A549 (cell line): Measurements from ENCODE around the gene GRAMD2A. TPM values are rescaled to one million over a fixed set of nuclear protein-coding genes. Genes with fewer than 3 reads are reported as not detected.

Experiments used
- ATAC-seq, 2 experiments: fragments of 200-7000 bp in 1 of 2; fragments of >200 bp in 1 of 2; cut with Nextera tagmentation in 1 of 2; cut with Tn5 transposase in 1 of 2; 3 replicates each; pipeline versions ENCODE4 v1.8.0 to v1.9.1; 2018 to 2020; ENCODE audit warnings: mild to moderate bottlenecking in 1 of 2, moderate library complexity in 1 of 2
- CTCF ChIA-PET: fragments of 300-600 bp; sonication (Branson Sonifier 250); formaldehyde crosslinking; extraction: SDS; loops from one replicate; lab custom pipeline; 2021; ENCODE audit warnings: antibody characterized with exemption, inconsistent platforms; lab: Yijun Ruan, JAX
- POLR2A ChIA-PET: fragments of 350-600 bp; formaldehyde crosslinking; extraction: SDS; loops from one replicate; lab custom pipeline; 2021; ENCODE audit warnings: antibody characterized with exemption, inconsistent platforms; lab: Yijun Ruan, JAX
- DNase-seq, 2 experiments: peaks; one replicate each; pipeline versions ENCODE4 v3.0.0 to v3.0.0-alpha.2; 2011 to 2016; ENCODE audit warnings: low read depth in 1 of 2, low spot score in 1 of 2
- FAIRE-seq: peaks from 2 replicates; lab custom pipeline; 2011; peaks lifted over from hg19 to GRCh38; lab: Jason Lieb, UNC
- H3K27ac ChIP-seq, 2 experiments: fragments of >200 bp; sonication (Bioruptor Twin); formaldehyde crosslinking; 3 replicates each; pipeline ENCODE4 v1.5.1; 2016 to 2017
- H3K4me1 ChIP-seq: fragments of >200 bp; sonication (Bioruptor Twin); formaldehyde crosslinking; 3 replicates; pipeline ENCODE4 v1.6.1; 2016
- H3K4me2 ChIP-seq: fragments of >200 bp; sonication (Bioruptor Twin); formaldehyde crosslinking; 3 replicates; pipeline ENCODE4 v1.6.1; 2016
- H3K4me3 ChIP-seq: fragments of >200 bp; sonication (Bioruptor Twin); formaldehyde crosslinking; 3 replicates; pipeline ENCODE4 v1.5.1; 2016
- H3K9me3 ChIP-seq: fragments of >200 bp; sonication (Bioruptor Twin); formaldehyde crosslinking; 3 replicates; pipeline ENCODE4 v1.6.1; 2016
- CBX2 ChIP-seq: fragments of 200-600 bp; sonication (generic); IDR thresholded peaks from 2 replicates; pipeline ENCODE4 v1.6.1; 2016; ENCODE audit warnings: low read depth, mild to moderate bottlenecking, borderline replicate concordance
- CBX8 ChIP-seq: fragments of 200-600 bp; sonication (generic); IDR thresholded peaks from 2 replicates; pipeline ENCODE4 v1.6.1; 2016
- CHD2 ChIP-seq: fragments of 150-350 bp; IDR thresholded peaks from 2 replicates; pipeline ENCODE4 v1.6.1; 2014; ENCODE audit warnings: low read length; ENCODE audit not compliant: partially characterized antibody
- EHMT2 ChIP-seq: fragments of 200-600 bp; sonication (generic); IDR thresholded peaks from 2 replicates; pipeline ENCODE4 v1.6.1; 2016; ENCODE audit warnings: antibody characterized with exemption, low read depth, mild to moderate bottlenecking, moderate library complexity
- EP300 ChIP-seq, 2 experiments: fragments of >200 bp; sonication (Bioruptor Twin); formaldehyde crosslinking; IDR thresholded peaks; 2 replicates in 1 of 2; 3 replicates in 1 of 2; pipeline ENCODE4 v1.6.1; 2016 to 2017
- ESRRA ChIP-seq: fragments of 150-350 bp; IDR thresholded peaks from 2 replicates; pipeline ENCODE4 v1.6.1; 2014; ENCODE audit warnings: mild to moderate bottlenecking, low read length, borderline replicate concordance
- FOSL2 ChIP-seq, 2 experiments: fragments of 450-650 bp in 1 of 2; fragments of >200 bp in 1 of 2; sonication (Bioruptor Twin) in 1 of 2; formaldehyde crosslinking; IDR thresholded peaks; 2 replicates each; pipeline versions ENCODE4 v1.5.0 to v1.6.1; 2016 to 2020; ENCODE audit warnings: mild to moderate bottlenecking in 1 of 2, moderate library complexity in 1 of 2
- FOXS1 ChIP-seq: fragments of 250-450 bp; sonication (Bioruptor Pico); IDR thresholded peaks from 2 replicates; pipeline ENCODE4 v1.5.0; 2020; ENCODE audit warnings: mild to moderate bottlenecking, moderate library complexity
- GATA3 ChIP-seq: IDR thresholded peaks from 2 replicates; pipeline ENCODE4 v1.6.1; 2012; ENCODE audit warnings: borderline replicate concordance
- HOXA7 ChIP-seq: fragments of 250-450 bp; sonication (Bioruptor Pico); IDR thresholded peaks from 2 replicates; pipeline ENCODE4 v1.5.0; 2020; ENCODE audit warnings: mild to moderate bottlenecking, moderate library complexity
- HOXB5 ChIP-seq: fragments of 250-450 bp; sonication (Bioruptor Pico); IDR thresholded peaks from 2 replicates; pipeline ENCODE4 v1.5.0; 2020; ENCODE audit warnings: mild to moderate bottlenecking, moderate library complexity
- JUNB ChIP-seq: fragments of >200 bp; sonication (Bioruptor Twin); formaldehyde crosslinking; IDR thresholded peaks from 2 replicates; pipeline ENCODE4 v1.6.1; 2016
- KDM1A ChIP-seq: fragments of 200-600 bp; sonication (generic); IDR thresholded peaks from 2 replicates; pipeline ENCODE4 v1.6.1; 2016; ENCODE audit warnings: low read depth, mild to moderate bottlenecking
- RARB ChIP-seq: fragments of 250-450 bp; sonication (Bioruptor Pico); IDR thresholded peaks from 2 replicates; pipeline ENCODE4 v1.8.0; 2021; ENCODE audit warnings: mild to moderate bottlenecking, moderate library complexity
- RFX5 ChIP-seq: fragments of 450-650 bp; IDR thresholded peaks from 2 replicates; pipeline ENCODE4 v1.7.1; 2014; ENCODE audit warnings: antibody characterized with exemption, mild to moderate bottlenecking, moderate library complexity
- RNF2 ChIP-seq: fragments of 200-600 bp; sonication (generic); IDR thresholded peaks from 2 replicates; pipeline ENCODE4 v1.6.1; 2016; ENCODE audit warnings: low read depth, mild to moderate bottlenecking, antibody characterized with exemption, moderate library complexity, borderline replicate concordance
- SMC3 ChIP-seq: fragments of >200 bp; sonication (Bioruptor Twin); formaldehyde crosslinking; IDR thresholded peaks from 3 replicates; pipeline ENCODE4 v1.6.1; 2018; ENCODE audit warnings: inconsistent platforms
- ZFP36 ChIP-seq: fragments of 450-650 bp; IDR thresholded peaks from 2 replicates; pipeline ENCODE4 v1.6.1; 2014; ENCODE audit warnings: borderline replicate concordance; ENCODE audit not compliant: partially characterized antibody
- ZNF302 ChIP-seq: fragments of 250-450 bp; sonication (Bioruptor Pico); IDR thresholded peaks from 2 replicates; pipeline ENCODE4 v1.9.0; 2021; ENCODE audit warnings: inconsistent platforms, mild to moderate bottlenecking, moderate library complexity
- ZSCAN20 ChIP-seq: fragments of 250-450 bp; sonication (Bioruptor Pico); IDR thresholded peaks from 2 replicates; pipeline ENCODE4 v1.8.0; 2022; ENCODE audit warnings: mild to moderate bottlenecking, moderate library complexity
- WGBS: methylation state at CpG from one replicate; pipeline ENCODE4 v1.1.6; 2017; ENCODE audit errors: missing lambda C conversion rate; 5-methylcytosine and 5-hydroxymethylcytosine counted together
- polyA plus RNA-seq, 4 experiments: library from polyadenylated mRNA; depleted of rRNA in 3 of 4; stranded (reverse); fragments of >200 nt; fragmentation: RNase III in 1 of 4; extraction: RNeasy Plus Mini Kit Qiagen cat#74134 plus additional on column Dnase treatment in 1 of 4; gene quantifications; 2 replicates in 3 of 4; 3 replicates in 1 of 4; pipeline ENCODE4 v1.2.3, GENCODE V29; 2011 to 2017
- TF ChIP-seq, protein P1 (sequence below): IDR thresholded peaks from 2 replicates; pipeline ENCODE4 v1.6.1; 2012; ENCODE audit warnings: low read depth, borderline replicate concordance
- TF ChIP-seq, protein P2 (sequence below): fragments of >200 bp; sonication (Bioruptor Twin); formaldehyde crosslinking; IDR thresholded peaks from 3 replicates; pipeline ENCODE4 v1.6.1; 2016
- TF ChIP-seq, protein P3 (sequence below): fragments of 450-650 bp; IDR thresholded peaks from 2 replicates; pipeline ENCODE4 v1.6.1; 2014; ENCODE audit warnings: antibody characterized with exemption
- TF ChIP-seq, protein P4 (sequence below): fragments of 250-450 bp; sonication (Bioruptor Pico); IDR thresholded peaks from 2 replicates; pipeline ENCODE4 v1.5.0; 2021; ENCODE audit warnings: mild to moderate bottlenecking, moderate library complexity, borderline replicate concordance

The GRAMD2A gene
- polyA plus RNA-seq, 2 of the 4 experiments (the other 2 are of a cell fraction): 0.41 TPM; not detected in 1

DNA sequence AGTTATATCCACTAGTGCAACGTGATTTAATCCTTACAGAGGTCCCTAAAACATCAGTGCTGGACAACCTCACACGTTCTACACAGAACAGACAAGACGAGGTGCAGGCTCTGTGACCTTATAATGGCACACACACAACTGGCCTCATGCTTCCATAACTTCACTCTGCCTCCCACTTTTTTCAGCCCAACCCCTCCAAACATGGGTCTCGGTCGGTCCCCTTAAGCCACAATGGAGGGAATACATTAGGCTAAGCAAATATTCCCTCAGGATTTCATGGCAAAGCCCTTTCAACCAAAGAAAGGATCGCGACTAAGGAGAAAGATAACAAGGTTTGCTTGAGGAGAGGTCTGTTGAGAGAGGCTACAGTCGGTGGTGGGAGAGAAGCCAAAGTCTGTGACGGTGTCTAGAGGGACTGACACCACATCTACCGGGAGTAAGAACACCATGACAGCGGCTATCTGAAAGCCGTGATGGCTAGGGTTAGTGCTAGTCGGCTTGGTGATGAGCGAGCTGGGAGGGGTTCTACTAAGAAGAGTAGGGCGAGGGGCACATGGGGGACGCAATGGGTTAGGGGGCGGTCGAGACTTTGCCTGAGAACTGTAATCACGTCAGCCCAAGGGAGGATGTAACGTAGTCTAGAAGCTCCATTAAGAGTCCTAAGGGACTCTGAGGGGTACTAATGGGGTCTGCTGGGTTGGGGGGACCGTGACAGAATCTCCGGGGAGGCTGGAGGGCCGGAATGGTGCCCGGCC is 80.7 kb downstream of the GRAMD2A start:
- Histone ChIP-seq H3K4me1 (peaks cover 40% of the 10 kb centered on the region), H3K9me3 (no peaks in the 10 kb centered on the region), H3K4me2 (peak overlapping the region; percentile 95), H3K27ac (peak overlapping the region; percentile 90 to 94), H3K4me3 (peak overlapping the region; percentile 79)
- WGBS: 6% methylated on average over 23 of the region's 24 CpGs
- FAIRE-seq (peak; percentile 18), ATAC-seq (peak; percentile 36), DNase-seq (peak; percentile 28 to 34)
- POLR2A ChIA-PET: interaction anchor here (2.0 kb wide), 1 partner anchor 110 kb away, joined by 6 read pairs; no protein-coding TSS in a partner anchor
- CTCF ChIA-PET: interaction anchor here (2.4 kb wide), 1 partner anchor 40 kb away, joined by 9 read pairs; no protein-coding TSS in a partner anchor
- no peak for TF ChIP-seq RFX5
- TF ChIP-seq ZFP36: no peak
- TF ChIP-seq RARB (CRISPR knock-in tag): no peak
- TF ChIP-seq EHMT2: no peak
- TF ChIP-seq CHD2: no peak
- TF ChIP-seq RNF2: no peak
- no peak for TF ChIP-seq HOXA7 (CRISPR knock-in tag)
- TF ChIP-seq, protein P1, sequence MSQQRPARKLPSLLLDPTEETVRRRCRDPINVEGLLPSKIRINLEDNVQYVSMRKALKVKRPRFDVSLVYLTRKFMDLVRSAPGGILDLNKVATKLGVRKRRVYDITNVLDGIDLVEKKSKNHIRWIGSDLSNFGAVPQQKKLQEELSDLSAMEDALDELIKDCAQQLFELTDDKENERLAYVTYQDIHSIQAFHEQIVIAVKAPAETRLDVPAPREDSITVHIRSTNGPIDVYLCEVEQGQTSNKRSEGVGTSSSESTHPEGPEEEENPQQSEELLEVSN: no peak
- TF ChIP-seq SMC3: no peak
- TF ChIP-seq, protein P2, sequence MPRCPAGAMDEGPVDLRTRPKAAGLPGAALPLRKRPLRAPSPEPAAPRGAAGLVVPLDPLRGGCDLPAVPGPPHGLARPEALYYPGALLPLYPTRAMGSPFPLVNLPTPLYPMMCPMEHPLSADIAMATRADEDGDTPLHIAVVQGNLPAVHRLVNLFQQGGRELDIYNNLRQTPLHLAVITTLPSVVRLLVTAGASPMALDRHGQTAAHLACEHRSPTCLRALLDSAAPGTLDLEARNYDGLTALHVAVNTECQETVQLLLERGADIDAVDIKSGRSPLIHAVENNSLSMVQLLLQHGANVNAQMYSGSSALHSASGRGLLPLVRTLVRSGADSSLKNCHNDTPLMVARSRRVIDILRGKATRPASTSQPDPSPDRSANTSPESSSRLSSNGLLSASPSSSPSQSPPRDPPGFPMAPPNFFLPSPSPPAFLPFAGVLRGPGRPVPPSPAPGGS: no peak

DNA sequence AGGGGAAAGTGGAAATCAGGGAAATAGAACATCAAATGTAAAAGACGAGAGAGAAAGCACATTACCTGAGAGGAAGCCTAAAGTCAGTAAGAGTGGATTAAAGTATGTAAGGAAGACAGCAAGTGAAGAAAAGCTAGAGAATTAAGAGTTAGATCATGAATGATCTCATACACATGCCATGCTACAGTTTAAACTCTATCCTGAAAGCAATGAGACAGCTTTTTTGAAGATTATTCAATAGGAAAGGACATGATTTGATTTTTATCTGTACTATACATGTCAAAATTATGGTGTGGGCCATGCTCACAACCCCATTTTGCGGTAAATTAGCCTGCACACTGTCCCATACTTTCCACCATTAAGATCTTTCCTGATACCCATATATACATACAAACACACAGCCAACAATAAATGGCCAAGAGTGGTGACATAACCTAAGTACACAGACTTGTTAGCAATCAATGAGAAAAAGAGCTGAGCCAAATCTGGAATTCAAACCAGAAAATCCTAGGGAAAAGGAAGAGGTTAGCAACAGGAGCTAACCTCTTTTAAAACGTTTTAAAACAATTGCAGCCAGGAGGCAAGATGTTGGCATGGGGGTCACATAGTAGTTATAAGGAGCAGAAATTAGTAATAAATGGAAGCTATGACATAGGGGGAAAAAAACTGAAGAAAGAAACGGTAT is 84.1 kb downstream of the GRAMD2A start:
- ChIA-PET POLR2A (no interaction called here), CTCF (interaction anchor here (0.9 kb wide), 1 partner anchor 18 kb away, joined by 3 read pairs; no protein-coding TSS in a partner anchor)
- no peaks in the 10 kb centered on the region for H3K9me3 ChIP-seq
- DNase-seq: no peak
- H3K4me3 ChIP-seq: no peak overlapping the region
- no peak overlapping the region for H3K27ac ChIP-seq
- no peak for ATAC-seq
- 80% methylated on average over 4 of the region's 4 CpGs for WGBS
- no peak for TF ChIP-seq ZSCAN20 (CRISPR knock-in tag)
- no peak for TF ChIP-seq ZFP36
- TF ChIP-seq, protein P3, sequence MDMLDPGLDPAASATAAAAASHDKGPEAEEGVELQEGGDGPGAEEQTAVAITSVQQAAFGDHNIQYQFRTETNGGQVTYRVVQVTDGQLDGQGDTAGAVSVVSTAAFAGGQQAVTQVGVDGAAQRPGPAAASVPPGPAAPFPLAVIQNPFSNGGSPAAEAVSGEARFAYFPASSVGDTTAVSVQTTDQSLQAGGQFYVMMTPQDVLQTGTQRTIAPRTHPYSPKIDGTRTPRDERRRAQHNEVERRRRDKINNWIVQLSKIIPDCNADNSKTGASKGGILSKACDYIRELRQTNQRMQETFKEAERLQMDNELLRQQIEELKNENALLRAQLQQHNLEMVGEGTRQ: no peak
- no peak for TF ChIP-seq GATA3
- no peak for TF ChIP-seq HOXB5 (CRISPR knock-in tag)
- no peak for TF ChIP-seq RNF2
- TF ChIP-seq ZNF302: no peak
- no peak for TF ChIP-seq ESRRA
- no peak for TF ChIP-seq JUNB
- no peak for TF ChIP-seq FOXS1
- TF ChIP-seq, protein P4, sequence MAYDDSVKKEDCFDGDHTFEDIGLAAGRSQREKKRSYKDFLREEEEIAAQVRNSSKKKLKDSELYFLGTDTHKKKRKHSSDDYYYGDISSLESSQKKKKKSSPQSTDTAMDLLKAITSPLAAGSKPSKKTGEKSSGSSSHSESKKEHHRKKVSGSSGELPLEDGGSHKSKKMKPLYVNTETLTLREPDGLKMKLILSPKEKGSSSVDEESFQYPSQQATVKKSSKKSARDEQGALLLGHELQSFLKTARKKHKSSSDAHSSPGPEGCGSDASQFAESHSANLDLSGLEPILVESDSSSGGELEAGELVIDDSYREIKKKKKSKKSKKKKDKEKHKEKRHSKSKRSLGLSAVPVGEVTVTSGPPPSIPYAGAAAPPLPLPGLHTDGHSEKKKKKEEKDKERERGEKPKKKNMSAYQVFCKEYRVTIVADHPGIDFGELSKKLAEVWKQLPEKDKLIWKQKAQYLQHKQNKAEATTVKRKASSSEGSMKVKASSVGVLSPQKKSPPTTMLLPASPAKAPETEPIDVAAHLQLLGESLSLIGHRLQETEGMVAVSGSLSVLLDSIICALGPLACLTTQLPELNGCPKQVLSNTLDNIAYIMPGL: no peak
- no peak for TF ChIP-seq FOSL2 (IDR thresholded peaks at IDR 0.05)
- no peak for TF ChIP-seq FOSL2 (CRISPR knock-in tag; IDR thresholded peaks at IDR 0.05)
- no peak for TF ChIP-seq CBX2
- TF ChIP-seq CBX8: no peak
- no peak for TF ChIP-seq EHMT2
- TF ChIP-seq, protein P2: no peak
- TF ChIP-seq EP300 (IDR thresholded peaks at IDR 0.05): no peak
- TF ChIP-seq KDM1A: no peak
- FAIRE-seq: no peak
- H3K4me2 ChIP-seq: no peak overlapping the region; the same call in 2 of the 3 replicates
- H3K4me1 ChIP-seq: peaks cover 49% of the 10 kb centered on the region
